ENCODE measurements around the gene PLA2G15.
A peak's percentile ranks its signal among the peaks of the same experiment; 100 is the strongest.

The PLA2G15 gene

GRCh38 chr16:68233085-68233834 is 11.9 kb upstream of the PLA2G15 start:
- no peak for DNase-seq

GRCh38 chr16:68233835-68234187 is 11.4 kb upstream of the PLA2G15 start:
- DNase-seq: no peak

GRCh38 chr16:68234188-68235107 is 10.7 kb upstream of the PLA2G15 start:
- no peak for DNase-seq

- no peak for DNase-seq
These were observed 9.9 kb upstream of the PLA2G15 start for GRCh38 chr16:68235108-68235886.

- no peak for DNase-seq
These were observed 9.4 kb upstream of the PLA2G15 start, which contains the start of gene ESRP2 for GRCh38 chr16:68235887-68236136. Gene ESRP2, minus strand, starts transcription at chr16:68236127. Its CDS starts 82 bp downstream, at chr16:68236045.

GRCh38 chr16:68236137-68236825 is 8.9 kb upstream of the PLA2G15 start:
- DNase-seq: no peak

- no peak for DNase-seq
These were observed 8.3 kb upstream of the PLA2G15 start for GRCh38 chr16:68236826-68237242.

- peak; percentile 97 for DNase-seq
These were observed 7.7 kb upstream of the PLA2G15 start for GRCh38 chr16:68237243-68238028.

GRCh38 chr16:68238029-68238345 is 7.2 kb upstream of the PLA2G15 start:
- no peak for DNase-seq

GRCh38 chr16:68242085-68242484 is 3.1 kb upstream of the PLA2G15 start:
- no peak for DNase-seq

GRCh38 chr16:68242926-68243858 is 2.0 kb upstream of the PLA2G15 start:
- no peak for DNase-seq

GRCh38 chr16:68244481-68244902 is 681 bp upstream of the PLA2G15 start:
- no peak for DNase-seq

GRCh38 chr16:68246121-68246520 is 948 bp downstream of the PLA2G15 start:
- DNase-seq: no peak

GRCh38 chr16:68246666-68247065 is 1.5 kb downstream of the PLA2G15 start:
- peak; percentile 61 for DNase-seq

GRCh38 chr16:68247400-68247799 is 2.2 kb downstream of the PLA2G15 start:
- peak; percentile 80 for DNase-seq

GRCh38 chr16:68247932-68248331 is 2.8 kb downstream of the PLA2G15 start:
- DNase-seq: no peak

- peak; percentile 24 for DNase-seq
These were observed 4.2 kb downstream of the PLA2G15 start for GRCh38 chr16:68249371-68249770.

GRCh38 chr16:68250951-68251350 is 5.8 kb downstream of the PLA2G15 start:
- DNase-seq: no peak

GRCh38 chr16:68251832-68252231 is 6.7 kb downstream of the PLA2G15 start:
- no peak for DNase-seq

- no peak for DNase-seq
These were observed 7.2 kb downstream of the PLA2G15 start for GRCh38 chr16:68252383-68252782.

GRCh38 chr16:68253721-68254120 is 8.5 kb downstream of the PLA2G15 start:
- no peak for DNase-seq

Measured in inflammatory macrophage treated with lipopolysaccharide for 4 hours (primary cell).